CD8-positive, alpha-beta memory T cell (primary cell): ENCODE results near the gene THUMPD1. TPM values are rescaled to one million over a fixed set of nuclear protein-coding genes. Genes with fewer than 3 reads are reported as not detected.
"Not testable (repeated sequence)": the region's sequence is repeated elsewhere in the genome, so short reads cannot be mapped to it uniquely, and the experiment has no call there.

Experiments
- CTCF ChIA-PET: fragments of 350-600 bp; sonication (Branson Sonifier 250); formaldehyde crosslinking; loops from one replicate; lab custom pipeline; 2021; ENCODE audit warnings: antibody characterized with exemption; lab: Charles Lee
- POLR2A ChIA-PET: fragments of 350-600 bp; sonication (Branson Sonifier 250); formaldehyde crosslinking; loops from one replicate; lab custom pipeline; 2021; ENCODE audit warnings: antibody characterized with exemption; lab: Charles Lee
- DNase-seq, 5 donors: peaks; one replicate each; pipeline versions ENCODE4 v3.0.0 to v3.0.0-alpha.2; 2020 to 2022; ENCODE audit warnings: mixed read lengths in 1 of 5
- H3K27ac ChIP-seq: one replicate; pipeline ENCODE4 v1.7.0; 2013; ENCODE audit warnings: low read depth, mild to moderate bottlenecking, low read length, moderate library complexity
- H3K27me3 ChIP-seq: 2 replicates; pipeline ENCODE4 v1.7.0; 2013; ENCODE audit warnings: low read length, mild to moderate bottlenecking; ENCODE audit not compliant: insufficient read depth, poor library complexity, severe bottlenecking
- H3K36me3 ChIP-seq: 2 replicates; pipeline ENCODE4 v1.7.0; 2013; ENCODE audit warnings: mild to moderate bottlenecking, low read length, moderate library complexity; ENCODE audit not compliant: insufficient read depth
- H3K4me1 ChIP-seq: 2 replicates; pipeline ENCODE4 v1.7.0; 2013; ENCODE audit warnings: mild to moderate bottlenecking, low read length, moderate library complexity; ENCODE audit not compliant: insufficient read depth
- H3K4me3 ChIP-seq: 2 replicates; pipeline ENCODE4 v1.7.0; 2013; ENCODE audit warnings: mild to moderate bottlenecking, low read length
- H3K9me3 ChIP-seq: 2 replicates; pipeline ENCODE4 v1.7.0; 2013; ENCODE audit warnings: mild to moderate bottlenecking, low read length
- H3K27ac Mint-ChIP-seq, 8 donors: one replicate each; pipeline ENCODE4 v1.8.0; 2020 to 2021; ENCODE audit warnings: mixed read lengths in 8 of 8, mild to moderate bottlenecking in 6 of 8, inconsistent platforms in 3 of 8, moderate library complexity in 3 of 8
- H3K27me3 Mint-ChIP-seq, 2 donors: one replicate each; pipeline ENCODE4 v1.8.0; 2020 to 2021; ENCODE audit warnings: mixed read lengths in 2 of 2, mild to moderate bottlenecking in 1 of 2, moderate library complexity in 1 of 2
- H3K36me3 Mint-ChIP-seq, 3 donors: one replicate each; pipeline ENCODE4 v1.8.0; 2020 to 2021; ENCODE audit warnings: mixed read lengths in 3 of 3, inconsistent platforms in 1 of 3, mild to moderate bottlenecking in 1 of 3
- H3K4me1 Mint-ChIP-seq, 3 donors: one replicate each; pipeline ENCODE4 v1.8.0; 2020 to 2021; ENCODE audit warnings: mixed read lengths in 3 of 3, inconsistent platforms in 1 of 3, mild to moderate bottlenecking in 1 of 3
- H3K4me3 Mint-ChIP-seq, 7 donors: one replicate each; pipeline ENCODE4 v1.8.0; 2020 to 2021; ENCODE audit warnings: mixed read lengths in 7 of 7, mild to moderate bottlenecking in 6 of 7, moderate library complexity in 4 of 7, inconsistent platforms in 2 of 7
- H3K9me3 Mint-ChIP-seq, 5 donors: one replicate each; pipeline ENCODE4 v1.8.0; 2020 to 2022; ENCODE audit warnings: mixed read lengths in 5 of 5, mild to moderate bottlenecking in 3 of 5, moderate library complexity in 2 of 5, inconsistent platforms in 1 of 5
- polyA plus RNA-seq: library from polyadenylated mRNA; unstranded; fragments of 300-500 nt; fragmentation: Illumina TruSeq; gene quantifications from one replicate; pipeline ENCODE4 v1.2.3, GENCODE V29; 2021
- total RNA-seq, 2 experiments: library from RNA; stranded (reverse); gene quantifications; one replicate each; pipeline ENCODE4 v1.2.3, GENCODE V29; 2021

Gene THUMPD1
- total and polyA plus RNA-seq, 3 experiments from 2014 or later: 52.2 to 74.4 (median 54.1) TPM

DNA sequence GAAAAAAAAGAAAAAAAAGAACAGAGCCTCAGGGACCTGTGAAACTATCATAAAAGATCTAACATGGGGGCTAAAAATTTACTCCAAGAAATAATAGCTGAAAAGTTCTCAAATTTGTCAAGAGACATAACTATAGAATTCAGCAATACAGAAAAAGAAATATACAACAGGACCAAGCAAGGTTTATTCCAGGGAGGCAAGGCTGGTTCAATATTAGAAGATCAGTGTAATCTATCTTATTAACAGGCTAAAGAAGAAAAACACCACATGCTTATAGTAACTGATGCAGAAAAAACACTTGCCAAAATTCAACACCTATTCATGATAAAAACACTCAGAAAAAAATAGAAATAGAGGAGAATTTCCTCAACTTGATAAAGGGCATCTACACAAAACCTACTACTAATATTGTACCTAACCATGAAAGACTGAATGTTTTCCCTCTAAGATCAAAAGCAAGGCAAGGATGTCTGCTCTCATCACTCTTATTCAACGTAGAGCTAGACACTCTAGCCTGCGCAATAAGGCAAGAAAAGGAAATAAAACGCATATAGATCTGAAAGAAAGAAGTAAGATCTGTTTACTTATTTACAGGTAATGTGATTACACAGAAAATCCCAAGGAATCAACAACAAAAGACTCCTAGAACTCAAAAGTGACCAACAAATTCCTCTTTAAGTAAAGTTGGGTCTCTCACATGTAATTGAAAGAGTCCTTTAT, 20.9 kb upstream of the THUMPD1 start:
- Mint-ChIP-seq H3K4me3 (peak overlapping the region in 6 of 7 donors; percentile 88 to 96 (median 92)), H3K9me3 (peaks cover 0 to 7% (median 2%) of the 10 kb centered on the region in 5 donors), H3K4me1 (peaks cover 28 to 33% (median 29%) of the 10 kb centered on the region in 3 donors), H3K27me3 (peaks cover 0 to 2% of the 10 kb centered on the region in 2 donors), H3K36me3 (peaks cover 2 to 23% (median 5%) of the 10 kb centered on the region in 3 donors), H3K27ac (peak overlapping the region in 7 of 8 donors; percentile 82 to 98 (median 93))
- Histone ChIP-seq H3K9me3 (no peaks in the 10 kb centered on the region), H3K4me1 (peaks cover 20% of the 10 kb centered on the region), H3K36me3 (no peaks in the 10 kb centered on the region), H3K27me3 (no peaks in the 10 kb centered on the region), H3K4me3 (peak overlapping the region; percentile 60), H3K27ac (no peak overlapping the region)
- ChIA-PET CTCF (no interaction called here), POLR2A (interaction anchor here (1.2 kb wide), 1 partner anchor 20 kb away, joined by 3 read pairs; no protein-coding TSS in a partner anchor)
- DNase-seq: no peak

DNA sequence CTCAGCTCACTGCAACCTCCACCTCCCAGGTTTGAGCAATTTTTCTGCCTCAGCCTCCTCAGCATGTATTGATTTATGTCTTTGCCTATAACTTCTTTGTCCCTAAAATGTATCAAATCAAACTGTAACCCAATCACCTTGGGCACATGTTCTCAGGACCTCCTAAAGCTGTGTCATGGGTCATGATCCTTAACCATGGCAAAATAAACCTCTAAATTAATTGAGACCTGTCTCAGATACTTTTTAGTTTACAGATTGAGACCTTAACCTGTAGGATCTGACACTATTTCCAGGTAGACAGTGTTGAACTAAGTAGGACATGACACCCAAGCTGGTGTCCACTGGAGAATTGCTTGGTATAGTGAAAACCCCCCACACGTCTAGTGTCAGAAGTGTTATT, 19.6 kb upstream of the THUMPD1 start:
- Mint-ChIP-seq H3K4me1 (peaks cover 28 to 33% (median 29%) of the 10 kb centered on the region in 3 donors), H3K36me3 (peaks cover 2 to 23% (median 5%) of the 10 kb centered on the region in 3 donors), H3K9me3 (peaks cover 0 to 7% (median 2%) of the 10 kb centered on the region in 5 donors), H3K4me3 (no peak overlapping the region), H3K27ac (peak overlapping the region in 3 of 8 donors; percentile 23 to 64 (median 60)), H3K27me3 (peaks cover 0 to 2% of the 10 kb centered on the region in 2 donors)
- H3K4me1 ChIP-seq: peaks cover 20% of the 10 kb centered on the region
- no peak overlapping the region for H3K27ac ChIP-seq
- no peaks in the 10 kb centered on the region for H3K36me3 ChIP-seq
- H3K4me3 ChIP-seq: no peak overlapping the region
- no peaks in the 10 kb centered on the region for H3K27me3 ChIP-seq
- CTCF ChIA-PET: no interaction called here
- POLR2A ChIA-PET: no interaction called here
- DNase-seq: no peak
- no peaks in the 10 kb centered on the region for H3K9me3 ChIP-seq

DNA sequence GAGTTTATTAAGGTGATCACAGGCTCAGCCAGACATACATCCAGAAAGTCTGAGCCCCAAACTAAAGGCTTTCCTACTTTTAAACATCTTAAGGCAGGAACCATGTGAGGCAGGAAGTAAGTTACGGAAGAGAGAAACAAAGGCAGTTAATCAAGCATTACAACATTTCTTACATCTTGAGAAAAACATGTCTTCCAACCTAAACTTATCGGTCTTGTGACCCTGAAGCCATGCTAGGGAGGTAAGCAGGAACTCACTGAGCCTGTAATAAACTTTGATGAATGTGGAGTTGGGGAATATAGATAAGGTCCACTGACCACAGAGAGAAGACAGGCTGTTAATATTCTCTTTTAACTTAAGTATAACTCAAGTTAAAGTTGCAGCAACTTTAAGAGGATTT, 18.7 kb upstream of the THUMPD1 start:
- Mint-ChIP-seq H3K4me3 (no peak overlapping the region), H3K27ac (no peak overlapping the region), H3K36me3 (peaks cover 2 to 23% (median 5%) of the 10 kb centered on the region in 3 donors), H3K27me3 (peaks cover 0 to 2% of the 10 kb centered on the region in 2 donors), H3K9me3 (peaks cover 0 to 7% (median 2%) of the 10 kb centered on the region in 5 donors), H3K4me1 (peaks cover 28 to 29% (median 29%) of the 10 kb centered on the region in 3 donors)
- no peaks in the 10 kb centered on the region for H3K9me3 ChIP-seq
- H3K36me3 ChIP-seq: no peaks in the 10 kb centered on the region
- DNase-seq: no peak
- H3K27ac ChIP-seq: peak overlapping the region; percentile 51
- POLR2A ChIA-PET: no interaction called here
- H3K4me3 ChIP-seq: no peak overlapping the region
- CTCF ChIA-PET: no interaction called here
- no peaks in the 10 kb centered on the region for H3K27me3 ChIP-seq
- peaks cover 20% of the 10 kb centered on the region for H3K4me1 ChIP-seq

DNA sequence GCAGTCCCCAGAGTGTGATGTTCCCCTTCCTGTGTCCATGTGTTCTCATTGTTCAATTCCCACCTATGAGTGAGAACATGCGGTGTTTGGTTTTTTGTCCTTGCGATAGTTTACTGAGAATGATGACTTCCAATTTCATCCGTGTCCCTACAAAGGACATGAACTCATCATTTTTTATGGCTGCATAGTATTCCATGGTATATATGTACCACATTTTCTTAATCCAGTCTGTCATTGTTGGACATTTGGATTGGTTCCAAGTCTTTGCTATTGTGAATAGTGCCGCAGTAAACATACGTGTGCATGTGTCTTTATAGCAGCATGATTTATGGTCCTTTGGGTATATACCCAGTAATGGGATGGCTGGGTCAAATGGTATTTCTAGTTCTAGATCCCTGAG, 14.2 kb upstream of the THUMPD1 start:
- H3K27ac Mint-ChIP-seq, CTCF ChIA-PET, DNase-seq, H3K4me3 ChIP-seq, H3K4me1 Mint-ChIP-seq, H3K4me1 ChIP-seq, H3K9me3 ChIP-seq, POLR2A ChIA-PET, H3K27ac ChIP-seq, H3K4me3 Mint-ChIP-seq, H3K27me3 ChIP-seq, H3K36me3 ChIP-seq: not testable (repeated sequence)
- H3K27me3 Mint-ChIP-seq: peaks cover 7 to 14% of the 10 kb centered on the region in 2 donors
- peaks cover 2 to 16% (median 9%) of the 10 kb centered on the region in 5 donors for H3K9me3 Mint-ChIP-seq
- H3K36me3 Mint-ChIP-seq: peaks cover 0 to 22% (median 1%) of the 10 kb centered on the region in 3 donors

DNA sequence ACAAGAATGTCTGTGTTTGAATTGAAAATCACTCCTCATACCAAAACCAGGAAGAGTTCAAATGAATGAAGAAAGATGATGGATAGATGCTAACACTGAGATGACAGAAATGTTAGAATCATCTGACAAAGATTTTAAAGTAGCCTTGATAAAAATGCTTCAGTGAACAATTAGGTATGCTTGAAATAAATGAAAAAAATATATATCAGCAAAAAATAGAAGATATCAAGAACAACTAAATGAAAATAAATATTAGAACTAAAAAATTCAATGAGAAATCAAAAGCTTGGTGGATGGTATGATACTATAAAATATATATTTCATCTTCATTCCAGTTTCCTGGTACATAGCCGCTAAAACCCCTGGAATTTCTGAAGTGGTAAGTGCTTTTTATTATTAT, 13.6 kb upstream of the THUMPD1 start:
- no peaks in the 10 kb centered on the region for H3K9me3 ChIP-seq
- no peak for DNase-seq
- H3K9me3 Mint-ChIP-seq: peaks cover 2 to 14% (median 9%) of the 10 kb centered on the region in 5 donors
- H3K27me3 Mint-ChIP-seq: peaks cover 11 to 14% of the 10 kb centered on the region in 2 donors
- no peaks in the 10 kb centered on the region for H3K27me3 ChIP-seq
- ChIA-PET POLR2A (no interaction called here), CTCF (interaction anchor here (1.0 kb wide), 2 partner anchors 11 to 51 kb away, joined by 3 read pairs; partner anchors contain the start of genes ERI2 and REXO5)
- H3K4me3 Mint-ChIP-seq: no peak overlapping the region
- H3K27ac Mint-ChIP-seq: no peak overlapping the region
- H3K4me3 ChIP-seq: no peak overlapping the region
- H3K4me1 ChIP-seq: no peaks in the 10 kb centered on the region
- H3K27ac ChIP-seq: no peak overlapping the region
- H3K36me3 Mint-ChIP-seq: peaks cover 0 to 18% (median 0%) of the 10 kb centered on the region in 3 donors
- H3K4me1 Mint-ChIP-seq: no peaks in the 10 kb centered on the region
- H3K36me3 ChIP-seq: no peaks in the 10 kb centered on the region

DNA sequence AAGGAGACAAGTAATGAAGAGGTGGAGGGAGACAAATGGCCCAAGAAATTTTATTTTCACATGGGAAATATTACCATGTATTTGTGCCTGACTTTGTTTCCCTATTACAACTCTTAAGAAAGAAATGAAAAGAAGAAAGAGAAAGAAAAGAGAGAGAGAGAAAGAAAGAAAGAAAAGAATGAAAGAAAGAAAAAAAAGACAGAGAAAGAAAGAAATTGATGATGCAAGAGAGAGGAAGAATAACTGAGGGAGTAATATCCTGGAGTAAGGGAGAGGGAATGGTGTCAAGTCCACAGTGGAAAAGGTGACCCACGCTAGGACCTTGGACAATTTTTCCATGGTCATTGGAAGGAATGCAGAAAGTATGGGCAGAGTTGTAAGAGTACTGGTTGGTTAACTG, 12.1 kb upstream of the THUMPD1 start:
- Mint-ChIP-seq H3K27me3 (peaks cover 14 to 15% of the 10 kb centered on the region in 2 donors), H3K4me1 (no peaks in the 10 kb centered on the region), H3K4me3 (no peak overlapping the region), H3K27ac (no peak overlapping the region), H3K36me3 (peaks cover 0 to 8% (median 0%) of the 10 kb centered on the region in 3 donors), H3K9me3 (peaks cover 2 to 10% (median 9%) of the 10 kb centered on the region in 5 donors)
- Histone ChIP-seq H3K36me3 (no peaks in the 10 kb centered on the region), H3K4me3 (no peak overlapping the region), H3K27ac (no peak overlapping the region), H3K4me1 (no peaks in the 10 kb centered on the region), H3K27me3 (no peaks in the 10 kb centered on the region), H3K9me3 (no peaks in the 10 kb centered on the region)
- POLR2A ChIA-PET: no interaction called here
- CTCF ChIA-PET: no interaction called here
- DNase-seq: no peak

DNA sequence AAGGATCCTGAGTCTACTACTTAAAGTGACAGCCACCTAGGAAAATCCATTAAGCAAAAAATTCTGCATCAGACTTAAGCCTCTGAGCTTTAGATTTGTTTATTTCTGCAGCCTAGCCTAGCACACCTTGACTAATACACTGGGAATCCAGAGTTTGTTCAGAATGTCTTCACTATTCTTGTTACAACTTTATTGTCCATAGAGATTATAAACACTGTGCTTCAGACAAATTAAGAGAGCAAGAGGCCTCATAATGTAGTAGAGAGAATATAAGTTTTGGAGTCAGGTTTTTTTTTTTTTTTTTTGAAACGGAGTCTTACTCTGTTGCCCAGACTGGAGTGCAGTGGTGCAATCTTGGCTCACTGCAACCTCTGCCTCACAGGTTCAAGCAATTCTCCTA, 8.9 kb upstream of the THUMPD1 start:
- no peak overlapping the region for H3K4me3 Mint-ChIP-seq
- ChIA-PET POLR2A (no interaction called here), CTCF (no interaction called here)
- no peak overlapping the region for H3K27ac Mint-ChIP-seq
- peaks cover 0 to 26% (median 2%) of the 10 kb centered on the region in 3 donors for H3K36me3 Mint-ChIP-seq
- no peaks in the 10 kb centered on the region for H3K36me3 ChIP-seq
- peaks cover 8 to 26% (median 21%) of the 10 kb centered on the region in 5 donors for H3K9me3 Mint-ChIP-seq
- H3K27ac ChIP-seq: no peak overlapping the region
- DNase-seq: no peak
- no peaks in the 10 kb centered on the region for H3K4me1 Mint-ChIP-seq
- H3K9me3 ChIP-seq: no peaks in the 10 kb centered on the region
- no peaks in the 10 kb centered on the region for H3K27me3 ChIP-seq
- H3K27me3 Mint-ChIP-seq: peaks cover 14 to 16% of the 10 kb centered on the region in 2 donors
- H3K4me1 ChIP-seq: no peaks in the 10 kb centered on the region
- no peak overlapping the region for H3K4me3 ChIP-seq

DNA sequence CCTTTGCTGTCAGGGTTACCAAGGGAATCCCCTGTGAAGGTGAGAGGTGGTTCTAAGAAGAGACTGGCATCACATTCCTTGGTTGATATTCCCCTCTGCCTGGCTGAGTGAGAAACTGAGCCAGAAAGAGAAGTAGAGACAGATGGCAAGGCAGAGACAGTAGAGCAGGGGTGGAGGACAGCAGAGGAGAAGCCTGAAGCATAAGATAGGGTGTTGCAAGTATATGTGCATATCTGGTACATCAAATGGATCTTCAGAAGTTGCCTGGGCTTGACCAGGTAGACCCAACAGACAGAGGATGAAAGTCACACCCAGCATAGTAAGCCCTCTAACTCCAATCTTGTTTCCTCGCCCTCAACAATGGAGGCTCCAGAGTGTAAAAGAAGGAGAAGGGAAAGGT, 7.9 kb upstream of the THUMPD1 start:
- Histone ChIP-seq H3K4me3 (no peak overlapping the region), H3K36me3 (no peaks in the 10 kb centered on the region), H3K4me1 (no peaks in the 10 kb centered on the region), H3K27me3 (no peaks in the 10 kb centered on the region), H3K27ac (no peak overlapping the region), H3K9me3 (no peaks in the 10 kb centered on the region)
- Mint-ChIP-seq H3K36me3 (peaks cover 0 to 20% (median 2%) of the 10 kb centered on the region in 3 donors), H3K4me3 (no peak overlapping the region), H3K9me3 (peaks cover 6 to 20% (median 16%) of the 10 kb centered on the region in 5 donors), H3K27ac (no peak overlapping the region), H3K4me1 (no peaks in the 10 kb centered on the region), H3K27me3 (peaks cover 12 to 14% of the 10 kb centered on the region in 2 donors)
- DNase-seq: no peak
- POLR2A ChIA-PET: no interaction called here
- CTCF ChIA-PET: no interaction called here
